Transverse colon (tissue), 4 donors: ENCODE measurements around the gene BCOR. TPM values are rescaled to one million over a fixed set of nuclear protein-coding genes. Genes with fewer than 3 reads are reported as not detected.

Source experiments
- DNase-seq: peaks from one replicate; pipeline ENCODE4 v3.0.0-alpha.2; 2019
- H3K27ac ChIP-seq, 4 donors: fragments of 200-600 bp; sonication (generic); 2 replicates each; pipeline ENCODE4 v1.5.1; 2016 to 2018; ENCODE audit warnings: inconsistent platforms in 4 of 4
- H3K27me3 ChIP-seq: fragments of 200-600 bp; sonication (generic); 2 replicates; pipeline ENCODE4 v1.5.1; 2017; ENCODE audit warnings: inconsistent platforms
- H3K36me3 ChIP-seq, 4 donors: fragments of 200-600 bp; sonication (generic); 2 replicates each; pipeline ENCODE4 v1.5.1; 2017 to 2019; ENCODE audit warnings: inconsistent platforms in 4 of 4
- H3K4me1 ChIP-seq, 4 donors: fragments of 200-600 bp; sonication (generic); 2 replicates each; pipeline ENCODE4 v1.5.1; 2017 to 2020; ENCODE audit warnings: inconsistent platforms in 4 of 4
- H3K4me3 ChIP-seq, 4 donors: fragments of 200-600 bp; sonication (generic); 1 replicate in 1 of 4; 2 replicates in 3 of 4; pipeline versions ENCODE4 v1.5.1 to v1.6.1; 2017 to 2019; ENCODE audit warnings: inconsistent platforms in 4 of 4
- H3K9me3 ChIP-seq, 2 donors: fragments of 200-600 bp; sonication (generic); 2 replicates each; pipeline ENCODE4 v1.5.1; 2017 to 2019; ENCODE audit warnings: inconsistent platforms in 2 of 2
- CTCF ChIP-seq, 5 experiments: fragments of 200-600 bp in 3 of 5; fragments of 450-650 bp in 2 of 5; sonication (generic) in 3 of 5; IDR thresholded peaks; 1 replicate in 2 of 5; 2 replicates in 3 of 5; pipeline ENCODE4 v1.5.1; 2016 to 2017; ENCODE audit warnings: antibody characterized with exemption in 5 of 5, inconsistent platforms in 3 of 5, mild to moderate bottlenecking in 2 of 5, moderate library complexity in 1 of 5
- EP300 ChIP-seq: sonication (generic); formaldehyde crosslinking; IDR thresholded peaks from one replicate; pipeline ENCODE4 v1.6.1; 2017; ENCODE audit warnings: antibody characterized with exemption, low read depth
- POLR2A ChIP-seq: fragments of 450-650 bp; IDR thresholded peaks from one replicate; pipeline ENCODE4 v1.6.1; 2016; ENCODE audit warnings: antibody characterized with exemption, mild to moderate bottlenecking, moderate library complexity
- POLR2AphosphoS5 ChIP-seq, 3 donors: sonication (generic); formaldehyde crosslinking; IDR thresholded peaks; one replicate each; pipeline ENCODE4 v1.6.1; 2016; ENCODE audit warnings: antibody characterized with exemption in 3 of 3
- WGBS, 2 donors: methylation state at CpG; one replicate each; pipeline ENCODE4 v1.1.5; 2018; ENCODE audit warnings: low coverage in 1 of 2; 5-methylcytosine and 5-hydroxymethylcytosine counted together
- in situ Hi-C, 4 donors: fragments of 200-750 bp; cut with MboI; loops; one replicate each; pipeline versions ENCODE4 v1.15.0 to v1.15.1; 2017; ENCODE audit warnings: low sequenced_read_pairs in 3 of 4, low pct_ligation_motif_present in 1 of 4, low pct_unique_long_range_greater_than_20kb in 1 of 4
- intact Hi-C: fragments of 100-400 bp; cut with DNase I; formaldehyde crosslinking; loops from one replicate; pipeline ENCODE4 v1.15.1; 2023; ENCODE audit warnings: low total_unique reads
- total RNA-seq, 4 donors: library from RNA; depleted of rRNA; stranded (reverse); fragments of >200 nt; gene quantifications; one replicate each; pipeline ENCODE4 v1.1.0, GENCODE V29; 2016

The BCOR gene
- total RNA-seq, 4 donors from 2014 or later, result 17.9 to 27.8 (median 20.4) TPM

GRCh38 chrX:40097141-40097503, 636 bp downstream of the BCOR start:
- intact Hi-C loops (loop anchor here (5.0 kb wide), 3 partner anchors 55 to 85 kb away; no protein-coding TSS in a partner anchor), in situ Hi-C loops (no loop called here)
- 50% methylated on average over 17 of the region's 42 CpGs; no CpG with 5 or more reads in 1 of the 2 donors for WGBS, 2 donors
- DNase-seq, result no peak
- Histone ChIP-seq H3K4me1 (peaks cover 2 to 30% (median 25%) of the 10 kb centered on the region in 4 donors), H3K27ac (peak overlapping the region; percentile 91 to 95 (median 94)), H3K36me3 (no peaks in the 10 kb centered on the region), H3K9me3 (no peaks in the 10 kb centered on the region), H3K4me3 (peak overlapping the region; percentile 36 to 87 (median 77)), H3K27me3 (no peaks in the 10 kb centered on the region)
- TF ChIP-seq CTCF (IDR thresholded peaks at IDR 0.05) (no peak), EP300 (no peak), POLR2A (no peak), POLR2AphosphoS5 (IDR thresholded peaks at IDR 0.05) (peak in 1 of 3 donors; percentile 5)

GRCh38 chrX:40096395-40097091, 1.2 kb downstream of the BCOR start:
- peaks cover 3 to 36% (median 30%) of the 10 kb centered on the region in 4 donors for H3K4me1 ChIP-seq
- peak; percentile 28 for TF ChIP-seq POLR2A
- TF ChIP-seq EP300, result no peak
- peak in 1 of 3 donors; percentile 18 for TF ChIP-seq POLR2AphosphoS5 (IDR thresholded peaks at IDR 0.05)
- in situ Hi-C loops, result no loop called here
- DNase-seq, result peak; percentile 61
- H3K4me3 ChIP-seq, result peak overlapping the region; percentile 36 to 87 (median 77)
- H3K36me3 ChIP-seq, result no peaks in the 10 kb centered on the region
- no peaks in the 10 kb centered on the region for H3K9me3 ChIP-seq
- 30% methylated on average over 57 of the region's 66 CpGs; no CpG with 5 or more reads in 1 of the 2 donors for WGBS, 2 donors
- intact Hi-C loops, result loop anchor here (5.0 kb wide), 3 partner anchors 56 to 84 kb away; no protein-coding TSS in a partner anchor
- H3K27ac ChIP-seq, result peak overlapping the region; percentile 91 to 95 (median 94)
- H3K27me3 ChIP-seq, result no peaks in the 10 kb centered on the region

- WGBS, 2 donors, result 28% methylated on average over 59 of the region's 80 CpGs; no CpG with 5 or more reads in 1 of the 2 donors
- intact Hi-C loops (loop anchor here (5.0 kb wide), 3 partner anchors 57 to 83 kb away; no protein-coding TSS in a partner anchor), in situ Hi-C loops (no loop called here)
- no peak for TF ChIP-seq POLR2AphosphoS5 (IDR thresholded peaks at IDR 0.05)
- TF ChIP-seq CTCF (IDR thresholded peaks at IDR 0.05), result no peak
- TF ChIP-seq EP300, result no peak
- TF ChIP-seq POLR2A, result no peak
- no peak for DNase-seq
- Histone ChIP-seq H3K4me3 (peak overlapping the region; percentile 36 to 87 (median 77)), H3K36me3 (no peaks in the 10 kb centered on the region), H3K4me1 (peaks cover 10 to 43% (median 36%) of the 10 kb centered on the region in 4 donors), H3K27ac (peak overlapping the region; percentile 91 to 95 (median 94)), H3K27me3 (no peaks in the 10 kb centered on the region), H3K9me3 (no peaks in the 10 kb centered on the region)
These were observed 2.0 kb downstream of the BCOR start for GRCh38 chrX:40095583-40096394.

DNA sequence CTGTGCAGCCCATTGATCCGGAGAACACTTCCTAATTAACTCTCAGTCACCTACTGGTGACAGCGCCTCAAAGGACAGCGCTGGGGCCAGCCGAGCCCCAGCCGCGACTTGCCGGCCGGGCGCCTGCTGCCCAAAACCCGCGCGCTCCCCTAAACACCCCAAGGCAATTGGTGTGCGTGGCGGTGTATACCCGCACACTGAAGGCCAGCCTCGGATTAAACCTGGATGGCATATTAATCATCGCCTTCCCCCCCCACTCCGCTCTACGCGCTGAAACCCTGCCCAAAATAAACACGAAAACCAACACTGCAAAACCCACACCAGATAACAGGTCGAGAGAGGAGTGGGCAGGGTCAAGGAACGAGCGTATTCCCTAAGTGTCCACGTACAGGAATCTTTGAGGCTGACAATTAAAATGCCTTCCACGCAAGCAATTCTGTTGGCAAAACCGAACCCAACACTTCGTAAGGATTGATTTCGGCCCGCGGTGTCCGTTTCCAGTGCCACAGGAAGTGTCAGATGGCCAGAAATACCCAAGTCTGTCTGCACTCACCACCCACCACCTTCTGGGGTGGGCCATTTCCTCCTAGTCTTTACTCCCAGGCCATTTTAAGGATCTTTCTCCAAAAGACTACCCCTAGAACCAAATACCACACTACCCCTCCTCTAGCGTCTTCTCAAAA, 2.7 kb downstream of the BCOR start:
- peak overlapping the region; percentile 91 to 95 (median 94) for H3K27ac ChIP-seq
- no peak for DNase-seq

More for the DNA sequence above, 2.7 kb downstream of the BCOR start:
- no peaks in the 10 kb centered on the region for H3K9me3 ChIP-seq
- in situ Hi-C loops (no loop called here), intact Hi-C loops (loop anchor here (5.0 kb wide), 3 partner anchors 57 to 83 kb away; no protein-coding TSS in a partner anchor)
- WGBS, 2 donors, result 25% methylated on average over 32 of the region's 33 CpGs; no CpG with 5 or more reads in 1 of the 2 donors
- peaks cover 11 to 51% (median 37%) of the 10 kb centered on the region in 4 donors for H3K4me1 ChIP-seq
- H3K27me3 ChIP-seq, result no peaks in the 10 kb centered on the region
- H3K4me3 ChIP-seq, result peak overlapping the region; percentile 41 to 87 (median 77)
- no peaks in the 10 kb centered on the region for H3K36me3 ChIP-seq
- TF ChIP-seq POLR2A (no peak), EP300 (no peak), POLR2AphosphoS5 (IDR thresholded peaks at IDR 0.05) (no peak), CTCF (IDR thresholded peaks at IDR 0.05) (no peak)
